CD1c-positive myeloid dendritic cell (primary cell): Measurements from ENCODE around the gene ADAMTSL3.

ENCODE experiments used
- DNase-seq: peaks from one replicate; pipeline ENCODE4 v3.0.0-alpha.2; 2016; ENCODE audit errors: extremely low spot score

ADAMTSL3 gene

DNA sequence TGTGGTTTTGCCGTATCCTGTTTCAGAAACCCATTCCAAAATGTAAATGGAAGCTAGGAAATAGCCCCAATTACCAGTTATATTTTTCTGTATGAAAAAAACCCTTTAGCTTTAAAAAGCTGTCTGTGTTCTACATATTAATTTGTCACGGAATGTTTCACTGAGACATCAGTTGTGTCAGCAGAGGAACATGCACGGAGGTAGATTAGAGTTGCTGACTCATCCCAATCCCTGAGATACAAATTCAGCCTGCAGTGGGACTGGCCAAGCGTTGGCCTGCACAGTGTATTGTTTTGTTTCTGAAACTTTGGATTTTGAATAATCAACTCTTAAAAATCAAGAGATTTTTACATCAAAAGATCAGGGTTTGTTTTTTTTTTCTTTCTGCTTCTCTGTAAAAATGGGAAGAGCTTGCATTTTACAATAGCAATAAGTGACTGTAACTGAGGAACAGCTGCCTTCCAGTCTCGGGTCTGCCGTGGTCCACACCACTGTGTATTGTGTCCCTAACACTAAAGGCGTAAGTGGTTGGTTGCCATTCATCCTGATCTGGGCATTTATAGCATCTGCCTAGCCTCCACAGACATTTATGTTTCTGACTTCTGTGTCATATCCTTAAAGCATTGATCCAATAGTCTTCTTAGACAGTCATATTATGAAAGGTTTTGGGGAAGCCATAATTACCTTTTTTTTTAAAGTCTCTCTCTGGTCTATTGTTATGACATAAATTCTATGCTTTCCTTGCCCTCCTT is 218.1 kb downstream of the ADAMTSL3 start:
- no peak for DNase-seq

DNA sequence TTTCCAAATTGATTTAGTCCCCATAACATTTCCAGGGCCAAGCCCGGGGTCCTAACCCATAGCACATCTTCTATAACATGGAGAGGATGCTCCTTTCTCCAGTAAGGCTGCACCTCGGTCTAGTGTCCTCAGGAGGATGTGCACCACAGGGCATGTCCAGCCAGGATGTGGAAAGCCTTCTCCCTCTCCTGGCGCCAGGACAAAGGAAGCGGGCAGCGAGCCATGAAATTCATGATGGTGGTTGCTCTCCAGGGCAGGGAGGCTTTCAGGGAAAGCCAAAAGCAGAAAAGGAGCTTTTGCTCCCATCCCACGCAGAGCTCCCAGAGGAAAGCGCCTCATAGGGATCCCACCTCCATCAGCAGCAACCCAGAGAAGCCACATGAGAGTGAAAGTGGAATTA is 220.0 kb downstream of the ADAMTSL3 start:
- DNase-seq, result no peak

- no peak for DNase-seq
Observed at GRCh38 chr15:83880529-83880928, 226.6 kb downstream of the ADAMTSL3 start.

- no peak for DNase-seq
Observed at GRCh38 chr15:83881156-83881555, 227.2 kb downstream of the ADAMTSL3 start.

DNA sequence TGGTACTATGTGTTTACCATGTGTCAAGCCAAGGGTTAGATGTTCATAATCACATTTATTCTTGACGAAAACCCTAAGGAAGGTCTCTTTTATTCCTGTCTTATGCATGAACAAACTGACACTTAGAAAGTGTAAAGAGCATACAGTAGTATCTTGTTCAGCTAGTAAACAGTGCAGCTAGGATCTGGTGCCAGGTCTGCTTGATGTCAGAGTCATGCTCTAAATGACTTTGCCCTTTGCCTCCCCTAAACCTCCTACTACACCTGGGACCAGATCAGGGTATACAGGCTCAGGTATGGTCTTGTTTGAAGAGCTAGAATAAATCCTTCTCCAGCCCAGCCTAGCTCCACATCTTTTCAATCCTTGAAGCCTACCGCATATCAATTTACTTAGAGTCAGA is 232.4 kb downstream of the ADAMTSL3 start:
- no peak for DNase-seq

DNA sequence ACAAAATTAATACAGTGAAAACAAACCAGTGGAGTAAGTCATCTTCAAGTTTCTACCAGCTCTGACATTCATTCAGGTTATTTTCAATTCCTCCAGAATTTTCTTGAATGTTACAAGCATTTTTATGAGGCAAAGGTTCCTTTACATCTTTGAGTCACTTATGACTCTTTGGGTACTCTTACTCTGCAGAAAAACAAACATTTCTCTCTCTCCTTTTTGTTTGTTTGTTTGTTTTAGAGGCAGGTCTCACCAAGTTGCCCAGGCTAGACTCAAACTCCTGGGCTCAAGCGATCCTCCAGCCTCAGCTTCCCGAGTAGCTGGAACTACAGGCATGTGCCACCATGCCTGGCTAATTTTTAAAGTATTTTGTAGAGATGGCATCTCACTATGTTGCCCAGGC is 233.5 kb downstream of the ADAMTSL3 start:
- no peak for DNase-seq

GRCh38 chr15:83887961-83888360 is 234.0 kb downstream of the ADAMTSL3 start:
- DNase-seq, result no peak

GRCh38 chr15:83889995-83890394 is 236.1 kb downstream of the ADAMTSL3 start:
- DNase-seq, result no peak

GRCh38 chr15:83890587-83890986 is 236.7 kb downstream of the ADAMTSL3 start:
- DNase-seq, result no peak

- DNase-seq, result no peak
Observed at GRCh38 chr15:83892498-83892897, 238.6 kb downstream of the ADAMTSL3 start.

- DNase-seq, result no peak
Observed at GRCh38 chr15:83893308-83893707, 239.4 kb downstream of the ADAMTSL3 start.

DNA sequence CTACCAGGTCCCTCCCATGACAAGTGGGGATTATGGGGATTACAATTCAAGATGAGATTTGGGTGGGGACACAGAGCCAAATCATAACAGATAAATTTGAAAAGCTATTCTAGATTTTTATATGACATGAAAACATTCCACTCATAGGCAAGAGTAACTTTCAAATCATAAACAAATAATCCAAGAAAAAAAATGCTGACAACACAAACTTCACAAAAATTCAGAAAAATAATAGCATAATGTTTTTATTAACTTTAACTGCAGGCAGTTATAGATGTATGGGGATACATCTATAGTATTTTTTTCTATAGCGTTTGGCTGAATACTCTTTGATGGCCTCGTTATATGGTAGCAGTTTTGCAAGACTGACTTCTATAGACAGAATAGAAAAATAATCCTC is 243.1 kb downstream of the ADAMTSL3 start:
- no peak for DNase-seq

DNA sequence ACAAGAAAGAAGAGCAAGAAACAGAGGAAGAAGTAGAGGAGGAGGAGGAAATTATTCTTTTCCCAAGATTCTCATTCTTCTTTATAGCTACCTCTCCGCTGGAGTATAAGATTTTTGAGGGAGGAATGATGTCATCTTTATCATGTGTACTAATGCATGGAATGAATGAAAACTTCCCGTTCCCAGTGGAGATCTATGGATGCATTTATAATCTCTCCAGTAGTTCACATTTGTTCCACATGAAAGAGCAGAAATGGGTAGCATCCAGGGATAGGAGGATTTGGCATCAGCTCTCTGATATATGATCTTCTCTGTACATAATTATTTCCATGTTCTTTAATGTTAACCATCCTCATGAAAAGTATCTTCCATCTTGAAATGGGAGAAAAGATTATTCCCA is 244.4 kb downstream of the ADAMTSL3 start:
- DNase-seq, result no peak

DNA sequence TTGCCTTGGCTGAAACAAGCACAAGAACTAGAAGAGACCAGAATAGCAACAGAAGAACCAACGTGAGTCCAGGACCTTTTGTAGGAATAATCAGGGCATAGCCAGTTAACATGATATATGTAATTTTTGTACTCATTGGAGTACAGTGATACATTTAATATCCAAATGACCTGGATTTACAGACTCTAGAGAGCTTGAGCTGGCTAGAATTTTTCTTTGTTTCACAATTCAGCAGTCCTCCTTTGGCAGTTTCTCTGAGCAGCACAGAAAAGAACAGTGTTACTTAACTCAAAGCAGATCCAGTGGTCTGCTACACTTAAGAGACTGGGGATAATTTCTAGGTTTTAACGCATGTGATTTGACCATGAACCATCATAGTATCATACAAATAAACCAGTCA is 245.7 kb downstream of the ADAMTSL3 start:
- DNase-seq, result no peak

GRCh38 chr15:83904107-83905040 is 250.5 kb downstream of the ADAMTSL3 start:
- no peak for DNase-seq

DNA sequence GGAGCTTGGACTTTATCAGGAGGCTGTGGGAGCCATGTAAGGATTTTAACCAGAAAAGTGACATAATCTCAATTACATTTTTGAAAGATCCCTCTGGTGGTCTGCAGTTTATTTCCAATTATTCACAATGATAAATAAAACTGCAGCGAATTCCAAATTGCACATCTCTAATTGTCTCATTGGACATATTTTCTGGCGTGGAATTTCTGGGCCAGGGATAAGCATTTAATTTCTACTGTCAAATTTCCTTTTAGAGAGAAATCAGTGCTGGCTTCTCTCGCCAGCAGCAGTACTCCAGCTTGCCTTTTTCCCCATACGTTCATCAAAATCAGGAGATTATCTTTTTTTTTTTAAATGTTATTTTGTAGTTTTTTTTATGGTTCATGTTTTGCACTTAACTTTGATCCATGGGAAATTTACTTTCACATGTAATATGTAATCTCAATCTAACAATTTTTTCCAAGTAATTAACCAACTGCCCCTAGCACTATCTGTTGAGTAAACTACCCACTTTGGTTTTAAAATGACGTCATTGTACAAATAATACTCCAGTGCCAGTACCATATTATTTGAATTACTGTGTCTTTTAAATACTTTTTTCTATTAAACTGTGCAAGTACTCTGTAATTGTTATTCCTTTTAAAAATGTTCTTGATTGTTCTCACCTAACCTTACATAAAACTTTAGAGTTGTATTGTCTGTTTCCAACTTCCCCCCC is 251.8 kb downstream of the ADAMTSL3 start:
- no peak for DNase-seq

- no peak for DNase-seq
Observed at GRCh38 chr15:83911345-83911744, 257.4 kb downstream of the ADAMTSL3 start.

DNA sequence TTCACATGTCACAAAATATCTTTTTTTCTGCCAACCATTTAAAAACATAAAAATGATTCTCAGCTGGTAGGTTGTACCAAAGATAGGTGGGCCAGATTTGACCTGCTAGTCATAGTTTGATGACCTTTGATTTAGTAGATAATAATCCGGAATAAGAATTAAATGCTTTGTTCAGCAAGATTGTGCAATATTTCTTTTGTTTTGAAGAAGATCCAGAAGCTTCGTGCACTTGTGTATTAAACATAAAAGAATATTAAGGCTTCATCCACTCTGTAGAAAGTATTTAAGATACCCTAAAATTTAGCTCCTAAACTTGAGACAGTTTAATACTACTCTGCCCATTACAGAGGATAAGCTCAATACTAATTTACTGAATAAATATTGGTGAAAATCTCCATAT is 258.4 kb downstream of the ADAMTSL3 start:
- no peak for DNase-seq

DNA sequence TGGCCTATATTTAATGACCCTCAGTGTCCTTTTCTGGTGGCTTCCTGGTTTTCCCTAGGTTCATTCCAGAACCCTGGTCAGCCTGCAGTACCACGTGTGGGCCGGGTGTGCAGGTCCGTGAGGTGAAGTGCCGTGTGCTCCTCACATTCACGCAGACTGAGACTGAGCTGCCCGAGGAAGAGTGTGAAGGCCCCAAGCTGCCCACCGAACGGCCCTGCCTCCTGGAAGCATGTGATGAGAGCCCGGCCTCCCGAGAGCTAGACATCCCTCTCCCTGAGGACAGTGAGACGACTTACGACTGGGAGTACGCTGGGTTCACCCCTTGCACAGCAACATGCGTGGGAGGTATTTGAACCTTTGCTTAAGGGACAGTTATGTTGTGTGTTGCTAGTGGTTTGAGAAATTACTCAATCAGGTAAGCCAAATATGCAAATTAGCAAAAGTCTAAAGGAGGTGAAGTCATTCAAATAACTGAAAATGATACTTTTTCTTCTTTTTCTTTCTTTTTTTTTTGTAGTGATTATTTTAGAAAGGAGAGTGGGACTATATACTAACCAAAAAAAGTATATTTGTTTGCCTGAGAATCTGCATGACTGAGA is 259.2 kb downstream of the ADAMTSL3 start:
- DNase-seq, result no peak

DNA sequence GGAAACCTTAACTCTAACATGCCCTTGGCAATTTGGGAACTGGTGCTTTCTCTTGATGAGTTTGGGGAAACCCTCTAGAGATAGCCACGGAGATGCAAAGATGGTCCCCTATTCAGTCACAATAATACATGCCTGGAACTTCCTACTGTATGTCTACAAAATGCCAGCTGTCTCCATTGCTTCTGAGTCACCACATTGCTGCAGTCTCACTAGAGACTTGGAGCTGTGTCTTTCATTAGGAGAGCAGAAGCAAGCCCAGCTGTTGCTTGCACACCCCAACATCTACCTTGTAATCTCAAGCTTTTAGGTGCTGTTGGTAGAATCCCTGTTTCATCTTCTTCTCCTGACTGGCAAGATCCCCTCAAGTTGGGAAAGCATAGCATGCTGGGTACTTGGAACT is 261.0 kb downstream of the ADAMTSL3 start:
- DNase-seq, result no peak

DNA sequence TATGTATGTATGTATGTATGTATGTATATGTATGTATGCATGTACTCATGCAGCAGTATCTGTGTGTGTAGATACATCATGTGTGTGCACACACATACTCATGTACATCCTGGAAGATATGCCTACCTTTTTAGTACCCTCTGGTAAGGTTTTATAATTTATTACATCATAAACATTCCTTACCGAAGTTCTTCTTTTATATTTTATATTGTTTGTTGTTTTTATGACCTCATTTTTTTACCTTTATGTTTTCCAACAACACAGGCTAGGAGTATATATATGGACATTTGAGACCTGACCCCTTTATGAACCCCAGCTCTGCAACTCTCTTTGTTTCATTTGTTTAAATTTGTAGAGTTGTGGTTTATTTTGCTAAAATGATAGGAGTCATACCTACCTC is 263.5 kb downstream of the ADAMTSL3 start:
- no peak for DNase-seq

DNA sequence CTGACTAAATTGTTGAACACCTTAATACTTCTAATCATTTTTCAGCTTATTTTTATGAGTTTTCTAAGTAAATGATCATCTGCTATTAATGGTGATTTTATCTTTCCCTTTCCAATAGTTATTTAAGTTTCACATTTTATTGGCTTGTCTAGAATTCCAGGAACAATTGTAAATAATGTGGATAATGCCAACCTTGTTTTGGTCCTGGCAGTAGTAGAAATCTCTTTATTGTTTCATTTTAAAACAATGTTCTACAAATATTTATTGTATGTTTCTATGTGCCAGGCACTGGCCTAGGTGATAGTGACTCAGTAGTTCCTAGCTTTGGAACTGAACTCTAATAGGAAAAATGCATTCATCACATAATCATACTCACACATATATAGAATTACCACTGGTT is 264.1 kb downstream of the ADAMTSL3 start:
- DNase-seq, result no peak
